Gastroesophageal sphincter (tissue), 4 donors: ENCODE data around the gene CIROP. TPM values are rescaled to one million over a fixed set of nuclear protein-coding genes. Genes with fewer than 3 reads are reported as not detected.

ENCODE experiments used
- ATAC-seq: fragments of 150-250 bp; one replicate; pipeline ENCODE4 v1.9.1; 2016; ENCODE audit warnings: mild to moderate bottlenecking, moderate library complexity
- H3K27ac ChIP-seq, 4 donors: fragments of 200-600 bp; sonication (generic) in 3 of 4; 1 replicate in 3 of 4; 2 replicates in 1 of 4; pipeline ENCODE4 v1.5.1; 2016 to 2019
- H3K27me3 ChIP-seq: fragments of 200-600 bp; sonication (generic); one replicate; pipeline ENCODE4 v1.5.1; 2019
- H3K36me3 ChIP-seq, 2 donors: fragments of 200-600 bp; sonication (generic); one replicate each; pipeline ENCODE4 v1.5.1; 2019; ENCODE audit warnings: control low read depth in 1 of 2
- H3K4me1 ChIP-seq, 3 donors: fragments of 200-600 bp; sonication (generic); 1 replicate in 2 of 3; 2 replicates in 1 of 3; pipeline ENCODE4 v1.5.1; 2016 to 2019; ENCODE audit warnings: control low read depth in 2 of 3
- H3K4me3 ChIP-seq, 2 donors: fragments of 200-600 bp; sonication (generic); one replicate each; pipeline ENCODE4 v1.5.1; 2019; ENCODE audit warnings: mild to moderate bottlenecking in 1 of 2, moderate library complexity in 1 of 2
- H3K9me3 ChIP-seq, 3 donors: fragments of 200-600 bp; sonication (generic); one replicate each; pipeline ENCODE4 v1.5.1; 2017 to 2019; ENCODE audit warnings: control low read depth in 2 of 3
- CTCF ChIP-seq, 4 experiments: fragments of 200-600 bp in 2 of 4; fragments of 450-650 bp in 2 of 4; sonication (generic) in 1 of 4; IDR thresholded peaks; one replicate each; pipeline ENCODE4 v1.5.1; 2017 to 2019; ENCODE audit warnings: antibody characterized with exemption in 4 of 4, mild to moderate bottlenecking in 2 of 4, moderate library complexity in 2 of 4
- EP300 ChIP-seq: sonication (generic); formaldehyde crosslinking; IDR thresholded peaks from one replicate; pipeline ENCODE4 v1.6.1; 2017; ENCODE audit warnings: antibody characterized with exemption, mild to moderate bottlenecking
- POLR2A ChIP-seq, 2 donors: fragments of 450-650 bp; IDR thresholded peaks; one replicate each; pipeline ENCODE4 v1.6.1; 2017; ENCODE audit warnings: antibody characterized with exemption in 2 of 2, mild to moderate bottlenecking in 2 of 2, moderate library complexity in 1 of 2
- POLR2AphosphoS5 ChIP-seq: sonication (generic); formaldehyde crosslinking; IDR thresholded peaks from one replicate; pipeline ENCODE4 v1.6.1; 2017; ENCODE audit warnings: antibody characterized with exemption
- WGBS, 2 donors: methylation state at CpG; one replicate each; pipeline ENCODE4 v1.1.5; 2018; ENCODE audit warnings: low coverage in 1 of 2; 5-methylcytosine and 5-hydroxymethylcytosine counted together
- total RNA-seq, 4 donors: library from RNA; depleted of rRNA; stranded (reverse); fragments of >200 nt; gene quantifications; one replicate each; pipeline ENCODE4 v1.1.0, GENCODE V29; 2016

The CIROP gene
- total RNA-seq, 4 donors from 2014 or later, result 0.13 to 0.31 TPM; not detected in 2

GRCh38 chr14:23103581-23103980, 1.2 kb downstream of the CIROP start:
- no peaks in the 10 kb centered on the region for H3K27me3 ChIP-seq
- no peak overlapping the region for H3K27ac ChIP-seq
- H3K36me3 ChIP-seq, result peaks cover 0 to 8% of the 10 kb centered on the region in 2 donors
- H3K9me3 ChIP-seq, result no peaks in the 10 kb centered on the region
- 79% methylated on average over 4 of the region's 4 CpGs; no CpG with 5 or more reads in 1 of the 2 donors for WGBS, 2 donors
- H3K4me1 ChIP-seq, result peaks cover 0 to 10% (median 0%) of the 10 kb centered on the region in 3 donors
- no peak for TF ChIP-seq POLR2A (IDR thresholded peaks at IDR 0.05)
- no peak for TF ChIP-seq POLR2AphosphoS5
- no peak for TF ChIP-seq EP300
- TF ChIP-seq CTCF (IDR thresholded peaks at IDR 0.05), result no peak
- H3K4me3 ChIP-seq, result no peak overlapping the region
- ATAC-seq, result no peak

GRCh38 chr14:23102801-23103200, 2.0 kb downstream of the CIROP start:
- Histone ChIP-seq H3K4me3 (no peak overlapping the region), H3K36me3 (peaks cover 0 to 16% of the 10 kb centered on the region in 2 donors), H3K9me3 (no peaks in the 10 kb centered on the region), H3K27ac (no peak overlapping the region), H3K27me3 (no peaks in the 10 kb centered on the region), H3K4me1 (peaks cover 0 to 12% (median 0%) of the 10 kb centered on the region in 3 donors)
- no peak for ATAC-seq
- TF ChIP-seq POLR2A (IDR thresholded peaks at IDR 0.05) (no peak), EP300 (no peak), CTCF (IDR thresholded peaks at IDR 0.05) (no peak), POLR2AphosphoS5 (no peak)
- 82% methylated on average over 2 of the region's 2 CpGs; no CpG with 5 or more reads in 1 of the 2 donors for WGBS, 2 donors

- TF ChIP-seq CTCF (IDR thresholded peaks at IDR 0.05) (no peak), EP300 (no peak), POLR2AphosphoS5 (no peak), POLR2A (IDR thresholded peaks at IDR 0.05) (no peak)
These were observed 2.7 kb downstream of the CIROP start for GRCh38 chr14:23101986-23102625.

GRCh38 chr14:23101213-23101970, 3.4 kb downstream of the CIROP start:
- no peak for ATAC-seq
- no peaks in the 10 kb centered on the region for H3K9me3 ChIP-seq
- H3K36me3 ChIP-seq, result peaks cover 0 to 20% of the 10 kb centered on the region in 2 donors
- WGBS, 2 donors, result 30 to 100% methylated on average over 1 to 2 of the region's 6 CpGs
- H3K4me3 ChIP-seq, result no peak overlapping the region
- H3K27me3 ChIP-seq, result no peaks in the 10 kb centered on the region
- H3K4me1 ChIP-seq, result peaks cover 0 to 26% (median 5%) of the 10 kb centered on the region in 3 donors
- no peak overlapping the region for H3K27ac ChIP-seq
- TF ChIP-seq CTCF (IDR thresholded peaks at IDR 0.05) (no peak), EP300 (no peak), POLR2A (IDR thresholded peaks at IDR 0.05) (no peak), POLR2AphosphoS5 (no peak)

More at GRCh38 chr14:23101986-23102625, 2.7 kb downstream of the CIROP start:
- peaks cover 0 to 19% (median 0%) of the 10 kb centered on the region in 3 donors for H3K4me1 ChIP-seq
- no peaks in the 10 kb centered on the region for H3K27me3 ChIP-seq
- H3K4me3 ChIP-seq, result no peak overlapping the region
- no peaks in the 10 kb centered on the region for H3K9me3 ChIP-seq
- 52 to 79% methylated on average over 2 to 4 of the region's 10 CpGs for WGBS, 2 donors
- H3K27ac ChIP-seq, result no peak overlapping the region
- peaks cover 0 to 20% of the 10 kb centered on the region in 2 donors for H3K36me3 ChIP-seq
- no peak for ATAC-seq
